GM12878 (cell line): ENCODE results near the gene RYR2. TPM values are rescaled to one million over a fixed set of nuclear protein-coding genes. Genes with fewer than 3 reads are reported as not detected.

Experiments
- ATAC-seq: fragments of 200-7000 bp; cut with Tn5 transposase; 3 replicates; pipeline ENCODE4 v1.9.1; 2020; ENCODE audit warnings: mild to moderate bottlenecking, moderate library complexity
- BruUV-seq: library from RNA; stranded (reverse); fragments of 400-500 nt; replicated peaks from 2 replicates; lab custom pipeline; 2021; lab: Mats Ljungman, UMichigan
- CTCF ChIA-PET: fragments of 300-600 bp; sonication (Branson Sonifier 250); formaldehyde crosslinking; extraction: SDS; loops from one replicate; lab custom pipeline; 2021; ENCODE audit warnings: inconsistent platforms; lab: Yijun Ruan, JAX
- POLR2A ChIA-PET: fragments of 350-600 bp; formaldehyde crosslinking; extraction: SDS; loops from one replicate; lab custom pipeline; 2021; ENCODE audit warnings: inconsistent platforms; lab: Charles Lee
- RAD21 ChIA-PET: fragments of 300-600 bp; sonication (Branson Sonifier 250); formaldehyde crosslinking; loops from one replicate; lab custom pipeline; 2023; ENCODE audit warnings: antibody characterized with exemption; ENCODE audit not compliant: unreplicated experiment; lab: Charles Lee
- SMC1A ChIA-PET: fragments of 300-600 bp; sonication (Branson Sonifier 250); formaldehyde crosslinking; loops from one replicate; lab custom pipeline; 2023; ENCODE audit not compliant: unreplicated experiment, uncharacterized antibody; lab: Charles Lee
- DNase-seq: peaks from one replicate; pipeline ENCODE4 v3.0.0-alpha.2; 2011; ENCODE audit warnings: low read depth, low spot score
- FAIRE-seq: peaks from 3 replicates; lab custom pipeline; 2011; peaks lifted over from hg19 to GRCh38; lab: Jason Lieb, UNC
- H2AFZ ChIP-seq: 2 replicates; pipeline ENCODE4 v1.6.0; 2011; ENCODE audit warnings: low read depth, low read length, control low read depth; ENCODE audit not compliant: control insufficient read depth
- H3K27ac ChIP-seq: 2 replicates; pipeline ENCODE4 v1.5.1; 2011; ENCODE audit warnings: control low read depth; ENCODE audit not compliant: control insufficient read depth, insufficient read depth
- H3K27me3 ChIP-seq, 2 experiments: replicated peaks in 1 of 2; 2 replicates each; pipeline versions ENCODE4 v1.6.0 to v1.6.1; 2011; ENCODE audit warnings: low read length in 1 of 2; ENCODE audit not compliant: control insufficient read depth in 2 of 2, insufficient read depth in 2 of 2
- H3K36me3 ChIP-seq, 2 experiments: 2 replicates each; pipeline ENCODE4 v1.5.1; 2011; ENCODE audit warnings: low read length in 1 of 2; ENCODE audit not compliant: control insufficient read depth in 2 of 2, insufficient read depth in 2 of 2
- H3K4me1 ChIP-seq: 2 replicates; pipeline ENCODE4 v1.6.1; 2011; ENCODE audit warnings: mild to moderate bottlenecking, low read length, moderate library complexity, mixed read lengths; ENCODE audit not compliant: control insufficient read depth, insufficient read depth
- H3K4me2 ChIP-seq: 2 replicates; pipeline ENCODE4 v1.6.0; 2011; ENCODE audit warnings: control low read depth; ENCODE audit not compliant: control insufficient read depth, insufficient read depth
- H3K4me3 ChIP-seq: fragments of 200-600 bp; sonication (generic); 2 replicates; pipeline ENCODE4 v1.5.1; 2016
- H3K79me2 ChIP-seq: 2 replicates; pipeline ENCODE4 v1.6.0; 2011; ENCODE audit warnings: low read length; ENCODE audit not compliant: control insufficient read depth, insufficient read depth
- H3K9ac ChIP-seq: 2 replicates; pipeline ENCODE4 v1.8.0; 2011; ENCODE audit warnings: low read length, control low read depth, mixed read lengths; ENCODE audit not compliant: control insufficient read depth, insufficient read depth
- H3K9me3 ChIP-seq: replicated peaks from 3 replicates; pipeline ENCODE4 v1.5.1; 2011; ENCODE audit warnings: mild to moderate bottlenecking, low read length; ENCODE audit not compliant: control insufficient read depth, insufficient read depth
- H4K20me1 ChIP-seq: 2 replicates; pipeline ENCODE4 v1.6.0; 2011; ENCODE audit not compliant: control insufficient read depth, insufficient read depth
- BCL11A ChIP-seq: IDR thresholded peaks from 2 replicates; pipeline ENCODE4 v1.6.1; 2011; ENCODE audit warnings: low read depth, low read length
- CBX3 ChIP-seq: fragments of 200-600 bp; sonication (generic); IDR thresholded peaks from 2 replicates; pipeline ENCODE4 v1.6.1; 2016; ENCODE audit warnings: low read depth, borderline replicate concordance
- NBN ChIP-seq: fragments of 450-650 bp; IDR thresholded peaks from 2 replicates; pipeline ENCODE4 v1.6.1; 2016
- NFYB ChIP-seq: IDR thresholded peaks from 2 replicates; pipeline ENCODE4 v1.6.1; 2011; ENCODE audit warnings: low read depth, mild to moderate bottlenecking, low read length, improper control_type of control experiment, moderate library complexity; ENCODE audit not compliant: insufficient read depth
- RBBP5 ChIP-seq: fragments of 200-600 bp; sonication (generic); conservative IDR thresholded peaks from 2 replicates; pipeline ENCODE4 v1.6.1; 2016
- ZNF217 ChIP-seq: fragments of 450-650 bp; IDR thresholded peaks from 2 replicates; pipeline ENCODE4 v1.6.1; 2017; ENCODE audit warnings: antibody characterized with exemption, mild to moderate bottlenecking
- ZSCAN29 ChIP-seq: fragments of 450-650 bp; IDR thresholded peaks from 2 replicates; pipeline ENCODE4 v1.6.1; 2017; ENCODE audit warnings: mild to moderate bottlenecking, moderate library complexity
- WGBS: methylation state at CpG from one replicate; pipeline ENCODE4 v1.1.6; 2016; ENCODE audit warnings: low lambda C conversion rate; ENCODE audit not compliant: insufficient replicate concordance, insufficient coverage; ENCODE audit errors: missing lambda C conversion rate; 5-methylcytosine and 5-hydroxymethylcytosine counted together
- in situ Hi-C: fragments of 300-500 bp; cut with MboI; formaldehyde crosslinking; loops from 9 replicates; pipeline ENCODE4 v1.14.3; 2018; ENCODE audit warnings: mixed read lengths
- intact Hi-C: fragments of 100-400 bp; cut with micrococcal nuclease; formaldehyde crosslinking; loops from one replicate; pipeline ENCODE4 v1.14.2; 2022; ENCODE audit not compliant: unreplicated experiment
- polyA plus RNA-seq, 11 experiments: library from polyadenylated mRNA; depleted of rRNA in 4 of 11; unstranded in 6 of 11; stranded (reverse) in 5 of 11; fragments of >200 nt; fragmentation: Nextera tagmentation in 4 of 11; fragmentation: Illumina TruSeq in 1 of 11; extraction: Ambion mirVana in 4 of 11; extraction: Trizol in 1 of 11; gene quantifications; 1 replicate in 1 of 11; 2 replicates in 10 of 11; pipeline versions ENCODE4 v1.2.1 to v1.2.3, GENCODE V29; 2011 to 2016; ENCODE audit warnings: inconsistent platforms in 2 of 11, missing spikeins in 2 of 11, low read depth in 1 of 11
- total RNA-seq, 4 experiments: library from RNA; depleted of rRNA in 3 of 4; stranded (reverse); fragments of >200 nt in 3 of 4; fragmentation: Illumina TruSeq in 1 of 4; extraction: Trizol in 1 of 4; gene quantifications; 2 replicates each; pipeline versions ENCODE4 v1.2.1 to v1.2.3, GENCODE V29; 2013 to 2021
- TF ChIP-seq, protein P1 (sequence below): fragments of 450-650 bp; IDR thresholded peaks from 2 replicates; pipeline ENCODE4 v1.6.1; 2017; ENCODE audit warnings: antibody characterized with exemption, mild to moderate bottlenecking, moderate library complexity
- TF ChIP-seq, protein P2 (sequence below): IDR thresholded peaks from 2 replicates; pipeline ENCODE4 v1.6.1; 2011; ENCODE audit warnings: mild to moderate bottlenecking, low read depth, low read length, moderate library complexity; ENCODE audit not compliant: insufficient replicate concordance

RYR2 gene
- total and polyA plus RNA-seq, 10 of the 15 experiments (the other 5 are each of a cell fraction or from before 2014, with no cell fraction given): 0.01 to 0.04 TPM; not detected in 8

DNA sequence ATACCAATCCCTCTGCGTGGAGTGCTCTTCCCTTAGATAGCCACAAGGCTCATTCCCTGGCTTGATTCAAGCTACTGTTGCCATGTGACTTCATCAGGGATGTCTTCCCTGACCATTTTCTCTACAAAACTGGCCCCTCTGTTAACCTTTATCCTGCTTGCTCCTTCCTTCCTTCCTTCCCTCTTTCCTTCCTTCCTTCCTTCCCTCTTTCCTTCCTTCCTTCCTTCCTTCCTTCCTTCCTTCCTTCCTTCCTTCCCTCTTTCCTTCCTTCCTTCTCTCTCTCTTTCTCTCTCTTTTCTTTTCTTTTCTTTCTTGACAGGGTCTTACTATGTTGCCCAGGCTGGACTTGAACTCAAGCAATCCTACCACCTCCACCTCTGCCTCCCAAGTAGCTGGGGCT lies 6.2 kb upstream of the RYR2 start:
- no peak for ATAC-seq
- Histone ChIP-seq H3K27me3 (no peaks in the 10 kb centered on the region; a peak in 2 of 4 replicates), H3K9me3 (no peaks in the 10 kb centered on the region), H3K27ac (no peak overlapping the region), H3K4me1 (no peaks in the 10 kb centered on the region), H3K4me3 (no peak overlapping the region), H3K79me2 (no peaks in the 10 kb centered on the region), H3K36me3 (no peaks in the 10 kb centered on the region), H3K4me2 (no peak overlapping the region), H4K20me1 (no peaks in the 10 kb centered on the region), H3K9ac (no peak overlapping the region), H2AFZ (no peak overlapping the region)
- intact Hi-C loops (no loop called here), in situ Hi-C loops (no loop called here)
- no peak for DNase-seq
- WGBS: 47% methylated on average over 1 of the region's 1 CpG
- ChIA-PET CTCF (no interaction called here), POLR2A (no interaction called here), SMC1A (no interaction called here), RAD21 (no interaction called here)
- FAIRE-seq: no peak
- no TSS peak for BruUV-seq
- TF ChIP-seq CBX3: no peak
- TF ChIP-seq NFYB: no peak
- no peak for TF ChIP-seq ZSCAN29
- TF ChIP-seq RBBP5: no peak
- TF ChIP-seq NBN: no peak
- no peak for TF ChIP-seq ZNF217
- TF ChIP-seq, protein P1, sequence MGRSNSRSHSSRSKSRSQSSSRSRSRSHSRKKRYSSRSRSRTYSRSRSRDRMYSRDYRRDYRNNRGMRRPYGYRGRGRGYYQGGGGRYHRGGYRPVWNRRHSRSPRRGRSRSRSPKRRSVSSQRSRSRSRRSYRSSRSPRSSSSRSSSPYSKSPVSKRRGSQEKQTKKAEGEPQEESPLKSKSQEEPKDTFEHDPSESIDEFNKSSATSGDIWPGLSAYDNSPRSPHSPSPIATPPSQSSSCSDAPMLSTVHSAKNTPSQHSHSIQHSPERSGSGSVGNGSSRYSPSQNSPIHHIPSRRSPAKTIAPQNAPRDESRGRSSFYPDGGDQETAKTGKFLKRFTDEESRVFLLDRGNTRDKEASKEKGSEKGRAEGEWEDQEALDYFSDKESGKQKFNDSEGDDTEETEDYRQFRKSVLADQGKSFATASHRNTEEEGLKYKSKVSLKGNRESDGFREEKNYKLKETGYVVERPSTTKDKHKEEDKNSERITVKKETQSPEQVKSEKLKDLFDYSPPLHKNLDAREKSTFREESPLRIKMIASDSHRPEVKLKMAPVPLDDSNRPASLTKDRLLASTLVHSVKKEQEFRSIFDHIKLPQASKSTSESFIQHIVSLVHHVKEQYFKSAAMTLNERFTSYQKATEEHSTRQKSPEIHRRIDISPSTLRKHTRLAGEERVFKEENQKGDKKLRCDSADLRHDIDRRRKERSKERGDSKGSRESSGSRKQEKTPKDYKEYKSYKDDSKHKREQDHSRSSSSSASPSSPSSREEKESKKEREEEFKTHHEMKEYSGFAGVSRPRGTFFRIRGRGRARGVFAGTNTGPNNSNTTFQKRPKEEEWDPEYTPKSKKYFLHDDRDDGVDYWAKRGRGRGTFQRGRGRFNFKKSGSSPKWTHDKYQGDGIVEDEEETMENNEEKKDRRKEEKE: no peak
- no peak for TF ChIP-seq BCL11A
- TF ChIP-seq, protein P2, sequence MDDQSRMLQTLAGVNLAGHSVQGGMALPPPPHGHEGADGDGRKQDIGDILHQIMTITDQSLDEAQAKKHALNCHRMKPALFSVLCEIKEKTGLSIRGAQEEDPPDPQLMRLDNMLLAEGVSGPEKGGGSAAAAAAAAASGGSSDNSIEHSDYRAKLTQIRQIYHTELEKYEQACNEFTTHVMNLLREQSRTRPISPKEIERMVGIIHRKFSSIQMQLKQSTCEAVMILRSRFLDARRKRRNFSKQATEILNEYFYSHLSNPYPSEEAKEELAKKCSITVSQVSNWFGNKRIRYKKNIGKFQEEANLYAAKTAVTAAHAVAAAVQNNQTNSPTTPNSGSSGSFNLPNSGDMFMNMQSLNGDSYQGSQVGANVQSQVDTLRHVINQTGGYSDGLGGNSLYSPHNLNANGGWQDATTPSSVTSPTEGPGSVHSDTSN: no peak
